ENCODE measurements around the gene PAPLN. TPM values are rescaled to one million over a fixed set of nuclear protein-coding genes. Genes with fewer than 3 reads are reported as not detected.
A peak's percentile ranks its signal among the peaks of the same experiment; 100 is the strongest.

The PAPLN gene
- total RNA-seq, 2 donors from 2014 or later, result 9.4 to 19.4 TPM

GRCh38 chr14:73254247-73255004 is 17.1 kb downstream of the PAPLN start:
- intact Hi-C loops (cut with DNase I), result no loop called here
- peak; percentile 72 for DNase-seq (ENCODE audit: low spot score)

GRCh38 chr14:73255005-73255400 is 17.7 kb downstream of the PAPLN start:
- intact Hi-C loops (cut with DNase I), result no loop called here
- DNase-seq (ENCODE audit: low spot score), result no peak

GRCh38 chr14:73255693-73256225 is 18.5 kb downstream of the PAPLN start:
- peak; percentile 69 for DNase-seq (ENCODE audit: low spot score)
- intact Hi-C loops (cut with DNase I), result no loop called here

- intact Hi-C loops (cut with DNase I), result no loop called here
- no peak for DNase-seq (ENCODE audit: low spot score)
These were observed 20.8 kb downstream of the PAPLN start for GRCh38 chr14:73258076-73258475.

- intact Hi-C loops (cut with DNase I), result no loop called here
These were observed 21.7 kb downstream of the PAPLN start for GRCh38 chr14:73258845-73259611.

GRCh38 chr14:73259837-73260236 is 22.5 kb downstream of the PAPLN start:
- intact Hi-C loops (cut with DNase I), result no loop called here
- DNase-seq (ENCODE audit: low spot score), result peak; percentile 23

More at GRCh38 chr14:73258845-73259611, 21.7 kb downstream of the PAPLN start:
- peak; percentile 79 for DNase-seq (ENCODE audit: low spot score)

- intact Hi-C loops (cut with DNase I), result no loop called here
- DNase-seq (ENCODE audit: low spot score), result peak; percentile 61
These were observed 23.3 kb downstream of the PAPLN start for GRCh38 chr14:73260574-73260973.

- intact Hi-C loops (cut with DNase I), result no loop called here
- no peak for DNase-seq (ENCODE audit: low spot score)
These were observed 23.8 kb downstream of the PAPLN start for GRCh38 chr14:73261075-73261474.

- peak; percentile 74 for DNase-seq (ENCODE audit: low spot score)
- intact Hi-C loops (cut with DNase I), result no loop called here
These were observed 24.5 kb downstream of the PAPLN start for GRCh38 chr14:73261520-73262426.

- peak; percentile 57 for DNase-seq (ENCODE audit: low spot score)
- intact Hi-C loops (cut with DNase I), result no loop called here
These were observed 25.3 kb downstream of the PAPLN start for GRCh38 chr14:73262427-73263183.

GRCh38 chr14:73263606-73264005 is 26.3 kb downstream of the PAPLN start:
- intact Hi-C loops (cut with DNase I), result no loop called here
- DNase-seq (ENCODE audit: low spot score), result no peak

- no peak for DNase-seq (ENCODE audit: low spot score)
- intact Hi-C loops (cut with DNase I), result no loop called here
These were observed 27.0 kb downstream of the PAPLN start for GRCh38 chr14:73264080-73264884.

- DNase-seq (ENCODE audit: low spot score), result no peak
These were observed 27.8 kb downstream of the PAPLN start for GRCh38 chr14:73264885-73265720.

GRCh38 chr14:73265721-73266046 is 28.4 kb downstream of the PAPLN start:
- intact Hi-C loops (cut with DNase I), result no loop called here
- no peak for DNase-seq (ENCODE audit: low spot score)

More at GRCh38 chr14:73264885-73265720, 27.8 kb downstream of the PAPLN start:
- intact Hi-C loops (cut with DNase I), result no loop called here

GRCh38 chr14:73266317-73266716 is 29.0 kb downstream of the PAPLN start:
- DNase-seq (ENCODE audit: low spot score), result no peak
- intact Hi-C loops (cut with DNase I), result no loop called here

GRCh38 chr14:73267474-73267873 is 30.2 kb downstream of the PAPLN start:
- intact Hi-C loops (cut with DNase I), result no loop called here
- DNase-seq (ENCODE audit: low spot score), result no peak

Measured in posterior vena cava (tissue), 2 donors.